ENCODE measurements around the gene CEP72.
"Not testable (repeated sequence)": the region's sequence is repeated elsewhere in the genome, so short reads cannot be mapped to it uniquely, and the experiment has no call there.

DNA sequence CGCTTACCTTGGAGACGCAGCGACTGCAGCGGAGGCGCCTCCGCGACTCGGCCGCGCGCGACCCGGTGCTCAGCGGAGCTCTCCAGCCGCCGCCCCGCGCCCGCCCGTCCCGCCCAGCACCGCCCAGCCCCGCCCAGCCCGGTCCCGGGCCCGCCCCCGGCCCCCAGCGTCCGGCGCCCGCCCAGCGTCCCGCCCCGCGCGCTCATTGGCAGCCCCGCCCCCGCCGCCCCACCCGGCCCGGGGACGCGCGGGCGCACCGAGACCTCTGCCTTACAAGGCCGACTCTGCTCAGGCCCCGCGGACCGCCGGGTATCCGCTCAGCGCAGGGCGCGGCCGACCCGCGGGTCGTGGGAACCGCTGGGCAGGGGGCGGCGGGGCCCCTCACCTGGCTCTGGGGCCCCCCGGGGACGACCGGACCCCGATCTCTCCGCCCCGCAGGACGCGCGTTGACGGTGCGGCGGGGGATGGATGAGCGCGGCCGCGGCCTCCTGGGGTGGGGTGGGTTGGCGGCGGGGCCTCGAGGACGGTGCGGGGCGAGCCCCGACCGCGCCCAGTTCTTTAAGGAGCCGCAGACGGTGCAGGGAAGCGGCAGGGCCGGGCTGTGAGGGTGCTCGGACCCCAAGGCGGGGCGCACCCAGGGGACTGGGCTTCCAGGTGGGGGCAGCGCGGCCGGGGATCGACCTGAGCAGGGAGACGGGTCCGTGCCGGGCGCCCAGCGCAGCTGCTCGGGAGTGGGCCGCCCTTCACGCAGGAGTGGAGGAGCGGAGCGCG, 81.3 kb downstream of the CEP72 start, which contains the start of gene TPPP:
- not testable (repeated sequence) for TF ChIP-seq EZH2 (IDR thresholded peaks at IDR 0.05; ENCODE audit: low read length, unreplicated experiment); EZH2phosphoT487 (IDR thresholded peaks at IDR 0.05; ENCODE audit: borderline replicate concordance, low read length)
- TF ChIP-seq, protein P1, sequence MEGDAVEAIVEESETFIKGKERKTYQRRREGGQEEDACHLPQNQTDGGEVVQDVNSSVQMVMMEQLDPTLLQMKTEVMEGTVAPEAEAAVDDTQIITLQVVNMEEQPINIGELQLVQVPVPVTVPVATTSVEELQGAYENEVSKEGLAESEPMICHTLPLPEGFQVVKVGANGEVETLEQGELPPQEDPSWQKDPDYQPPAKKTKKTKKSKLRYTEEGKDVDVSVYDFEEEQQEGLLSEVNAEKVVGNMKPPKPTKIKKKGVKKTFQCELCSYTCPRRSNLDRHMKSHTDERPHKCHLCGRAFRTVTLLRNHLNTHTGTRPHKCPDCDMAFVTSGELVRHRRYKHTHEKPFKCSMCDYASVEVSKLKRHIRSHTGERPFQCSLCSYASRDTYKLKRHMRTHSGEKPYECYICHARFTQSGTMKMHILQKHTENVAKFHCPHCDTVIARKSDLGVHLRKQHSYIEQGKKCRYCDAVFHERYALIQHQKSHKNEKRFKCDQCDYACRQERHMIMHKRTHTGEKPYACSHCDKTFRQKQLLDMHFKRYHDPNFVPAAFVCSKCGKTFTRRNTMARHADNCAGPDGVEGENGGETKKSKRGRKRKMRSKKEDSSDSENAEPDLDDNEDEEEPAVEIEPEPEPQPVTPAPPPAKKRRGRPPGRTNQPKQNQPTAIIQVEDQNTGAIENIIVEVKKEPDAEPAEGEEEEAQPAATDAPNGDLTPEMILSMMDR (conservative IDR thresholded peaks at IDR 0.05; ENCODE audit: low read depth, low read length): not testable (repeated sequence)
